Mesendoderm (in vitro differentiated cells): ENCODE results near the gene PKD1.

Experiments used
- DNase-seq: peaks from one replicate; pipeline ENCODE4 v3.0.0; 2013
- H2AK5ac ChIP-seq: 2 replicates; pipeline ENCODE4 v1.6.1; 2013; ENCODE audit warnings: low read length, inconsistent platforms
- H2BK120ac ChIP-seq: 2 replicates; pipeline ENCODE4 v1.6.1; 2013; ENCODE audit warnings: low read depth, mild to moderate bottlenecking, low read length, moderate library complexity, mixed read lengths
- H2BK15ac ChIP-seq: replicated peaks from 2 replicates; pipeline ENCODE4 v1.6.1; 2013; ENCODE audit warnings: low read depth, mild to moderate bottlenecking, moderate library complexity
- H2BK5ac ChIP-seq: 2 replicates; pipeline ENCODE4 v1.6.1; 2013; ENCODE audit warnings: low read length, inconsistent platforms
- H3K18ac ChIP-seq: 2 replicates; pipeline ENCODE4 v1.6.1; 2013; ENCODE audit warnings: mild to moderate bottlenecking, low read length, mixed read lengths
- H3K23ac ChIP-seq: one replicate; pipeline ENCODE4 v1.6.1; 2013; ENCODE audit warnings: low read length
- H3K27ac ChIP-seq: 2 replicates; pipeline ENCODE4 v1.5.1; 2013; ENCODE audit warnings: low read depth, mild to moderate bottlenecking, inconsistent platforms, low read length, moderate library complexity
- H3K27me3 ChIP-seq: 2 replicates; pipeline ENCODE4 v1.6.1; 2013; ENCODE audit warnings: low read length, control low read depth, mild to moderate bottlenecking, inconsistent platforms; ENCODE audit not compliant: insufficient read depth, poor library complexity
- H3K36me3 ChIP-seq: 2 replicates; pipeline ENCODE4 v1.6.1; 2013; ENCODE audit warnings: low read length, inconsistent platforms; ENCODE audit not compliant: control insufficient read depth, insufficient read depth
- H3K4ac ChIP-seq: one replicate; pipeline ENCODE4 v1.6.1; 2013; ENCODE audit warnings: low read depth, mild to moderate bottlenecking, low read length, moderate library complexity
- H3K4me1 ChIP-seq: 2 replicates; pipeline ENCODE4 v1.6.1; 2013; ENCODE audit warnings: low read depth, low read length, inconsistent platforms; ENCODE audit not compliant: control insufficient read depth
- H3K4me2 ChIP-seq: 2 replicates; pipeline ENCODE4 v1.6.1; 2013; ENCODE audit warnings: low read length
- H3K4me3 ChIP-seq: 2 replicates; pipeline ENCODE4 v1.5.1; 2013; ENCODE audit warnings: mild to moderate bottlenecking, low read length
- H3K56ac ChIP-seq: one replicate; pipeline ENCODE4 v1.6.1; 2013; ENCODE audit warnings: low read length
- H3K79me1 ChIP-seq: 2 replicates; pipeline ENCODE4 v1.6.1; 2013; ENCODE audit warnings: low read length, inconsistent platforms
- H3K79me2 ChIP-seq: 2 replicates; pipeline ENCODE4 v1.6.1; 2013; ENCODE audit warnings: mild to moderate bottlenecking, low read length; ENCODE audit not compliant: control insufficient read depth, insufficient read depth
- H3K9ac ChIP-seq: 2 replicates; pipeline ENCODE4 v1.6.1; 2013; ENCODE audit warnings: low read length, inconsistent platforms
- H4K5ac ChIP-seq: one replicate; pipeline ENCODE4 v1.6.1; 2013; ENCODE audit warnings: low read length
- H4K8ac ChIP-seq: one replicate; pipeline ENCODE4 v1.6.1; 2013; ENCODE audit warnings: low read depth, mild to moderate bottlenecking, control low read depth, low read length, moderate library complexity
- WGBS: extraction: QIAGEN DNeasy Blood & Tissue Kit; methylation state at CpG from one replicate; pipeline ENCODE4 v1.1.7; 2013; ENCODE audit warnings: low lambda C conversion rate, missing lambda C conversion rate; ENCODE audit not compliant: insufficient coverage; ENCODE audit errors: extremely low coverage; 5-methylcytosine and 5-hydroxymethylcytosine counted together

Gene PKD1

GRCh38 chr16:2173366-2173765, 37.7 kb upstream of the PKD1 start:
- no CpG with 5 or more reads among the region's 14 CpGs for WGBS

GRCh38 chr16:2172688-2173335, 37.1 kb upstream of the PKD1 start:
- Histone ChIP-seq H3K4me2 (no peak overlapping the region), H3K18ac (no peak overlapping the region), H2BK5ac (no peak overlapping the region), H3K27ac (no peak overlapping the region), H3K36me3 (peaks cover 20% of the 10 kb centered on the region), H3K9ac (no peak overlapping the region), H2BK120ac (no peak overlapping the region), H4K5ac (no peak overlapping the region), H3K56ac (no peak overlapping the region), H3K23ac (no peak overlapping the region), H2BK15ac (no peak overlapping the region), H3K4ac (no peak overlapping the region), H3K4me1 (no peaks in the 10 kb centered on the region), H3K79me2 (no peaks in the 10 kb centered on the region), H4K8ac (no peak overlapping the region), H3K27me3 (no peaks in the 10 kb centered on the region), H3K4me3 (no peak overlapping the region), H2AK5ac (no peak overlapping the region), H3K79me1 (no peaks in the 10 kb centered on the region)
- WGBS = no CpG with 5 or more reads among the region's 29 CpGs
- no peak for DNase-seq

More at GRCh38 chr16:2173366-2173765, 37.7 kb upstream of the PKD1 start:
- Histone ChIP-seq H3K27ac (no peak overlapping the region), H2BK5ac (no peak overlapping the region), H3K4me3 (no peak overlapping the region), H2BK120ac (no peak overlapping the region), H4K8ac (no peak overlapping the region), H2BK15ac (no peak overlapping the region), H3K27me3 (no peaks in the 10 kb centered on the region), H3K36me3 (peaks cover 20% of the 10 kb centered on the region), H3K79me1 (no peaks in the 10 kb centered on the region), H3K4me2 (no peak overlapping the region), H2AK5ac (no peak overlapping the region), H4K5ac (no peak overlapping the region), H3K23ac (no peak overlapping the region), H3K4ac (no peak overlapping the region), H3K4me1 (no peaks in the 10 kb centered on the region), H3K79me2 (no peaks in the 10 kb centered on the region), H3K56ac (no peak overlapping the region), H3K18ac (no peak overlapping the region), H3K9ac (no peak overlapping the region)
- DNase-seq = no peak

DNA sequence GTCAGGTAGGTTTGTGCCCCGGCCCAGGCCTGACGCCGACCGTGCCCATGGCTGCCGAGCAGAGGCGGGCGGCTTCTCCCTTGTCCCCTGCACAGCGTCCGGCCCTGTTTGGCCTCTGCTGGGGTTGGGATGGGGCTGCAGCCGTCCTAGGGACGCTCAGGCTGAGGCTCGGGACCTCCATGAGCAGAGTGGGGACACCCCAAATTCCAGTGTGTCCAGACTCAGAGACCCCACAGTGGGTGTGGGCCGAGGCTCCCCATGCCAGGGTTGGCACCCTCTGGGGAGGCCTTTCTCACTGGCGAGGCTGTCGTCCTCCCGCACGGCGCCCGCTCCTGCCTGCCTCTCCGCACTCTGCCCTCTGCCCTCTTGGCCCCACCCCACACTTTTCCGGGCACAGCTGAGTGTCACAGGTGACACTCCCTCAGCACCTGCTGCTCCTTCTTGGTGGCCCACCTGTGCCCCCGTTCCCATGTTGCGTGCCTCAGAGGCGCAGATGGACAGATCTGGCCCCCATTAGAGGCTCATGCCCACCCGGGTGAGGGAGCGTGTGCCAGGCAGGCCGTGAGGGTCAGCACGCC, 36.0 kb upstream of the PKD1 start:
- no peak overlapping the region for H3K18ac ChIP-seq
- peaks cover 2% of the 10 kb centered on the region for H3K79me1 ChIP-seq
- no peaks in the 10 kb centered on the region for H3K4me1 ChIP-seq
- no peak overlapping the region for H2BK120ac ChIP-seq
- no peak overlapping the region for H3K23ac ChIP-seq
- H3K79me2 ChIP-seq = no peaks in the 10 kb centered on the region
- whole genome bisulfite sequencing = no CpG with 5 or more reads among the region's 28 CpGs
- no peak overlapping the region for H3K27ac ChIP-seq
- no peak overlapping the region for H4K5ac ChIP-seq
- no peak overlapping the region for H3K4me2 ChIP-seq
- peaks cover 20% of the 10 kb centered on the region for H3K36me3 ChIP-seq
- no peak for DNase-seq
- no peak overlapping the region for H2BK5ac ChIP-seq
- no peak overlapping the region for H3K4me3 ChIP-seq
- no peak overlapping the region for H2BK15ac ChIP-seq
- H3K27me3 ChIP-seq = no peaks in the 10 kb centered on the region
- H3K4ac ChIP-seq = no peak overlapping the region
- no peak overlapping the region for H3K9ac ChIP-seq
- H2AK5ac ChIP-seq = no peak overlapping the region
- H3K56ac ChIP-seq = no peak overlapping the region
- H4K8ac ChIP-seq = no peak overlapping the region

GRCh38 chr16:2170587-2171435, 35.1 kb upstream of the PKD1 start:
- no peak overlapping the region for H3K4me3 ChIP-seq
- no peak for DNase-seq
- no peak overlapping the region for H3K23ac ChIP-seq
- no peak overlapping the region for H3K18ac ChIP-seq
- no peak overlapping the region for H3K27ac ChIP-seq
- no peak overlapping the region for H3K9ac ChIP-seq
- no peak overlapping the region for H2BK5ac ChIP-seq
- no peak overlapping the region for H3K4ac ChIP-seq
- peaks cover 21% of the 10 kb centered on the region for H3K36me3 ChIP-seq
- no peak overlapping the region for H2AK5ac ChIP-seq
- no peaks in the 10 kb centered on the region for H3K4me1 ChIP-seq
- no peak overlapping the region for H4K5ac ChIP-seq
- no peak overlapping the region for H3K4me2 ChIP-seq
- no peaks in the 10 kb centered on the region for H3K79me2 ChIP-seq
- no peaks in the 10 kb centered on the region for H3K27me3 ChIP-seq
- no peak overlapping the region for H2BK120ac ChIP-seq
- H2BK15ac ChIP-seq = no peak overlapping the region
- H3K79me1 ChIP-seq = peaks cover 5% of the 10 kb centered on the region
- no peak overlapping the region for H4K8ac ChIP-seq
- no CpG with 5 or more reads among the region's 47 CpGs for WGBS
- no peak overlapping the region for H3K56ac ChIP-seq

- Histone ChIP-seq H3K9ac (no peak overlapping the region), H2BK120ac (no peak overlapping the region), H3K79me2 (peaks cover 2% of the 10 kb centered on the region), H3K4me1 (no peaks in the 10 kb centered on the region), H3K23ac (no peak overlapping the region), H3K27ac (no peak overlapping the region), H3K27me3 (no peaks in the 10 kb centered on the region), H3K56ac (no peak overlapping the region), H3K4me2 (no peak overlapping the region), H3K4me3 (no peak overlapping the region), H2BK15ac (no peak overlapping the region), H4K5ac (no peak overlapping the region), H2AK5ac (no peak overlapping the region), H3K18ac (no peak overlapping the region), H3K36me3 (peaks cover 20% of the 10 kb centered on the region), H2BK5ac (no peak overlapping the region), H3K79me1 (peaks cover 8% of the 10 kb centered on the region), H3K4ac (no peak overlapping the region), H4K8ac (no peak overlapping the region)
- DNase-seq = no peak
- no CpG with 5 or more reads among the region's 18 CpGs for WGBS
Observed at GRCh38 chr16:2170080-2170479, 34.4 kb upstream of the PKD1 start.
